T47D (cell line): ENCODE data around the gene SLC7A11.

Experiments used
- DNase-seq, 2 experiments: peaks; one replicate each; pipeline versions ENCODE4 v3.0.0 to v3.0.0-alpha.2; 2011 to 2012; ENCODE audit warnings: low read depth in 1 of 2, low spot score in 1 of 2
- JUND ChIP-seq: IDR thresholded peaks from 2 replicates; pipeline ENCODE4 v1.6.1; 2012; ENCODE audit warnings: low read depth
- in situ Hi-C: cut with HindIII; loops from 2 replicates; pipeline ENCODE4 v1.10.0; 2016; ENCODE audit warnings: low sequenced_read_pairs, low pct_unique_long_range_greater_than_20kb

Gene SLC7A11

DNA sequence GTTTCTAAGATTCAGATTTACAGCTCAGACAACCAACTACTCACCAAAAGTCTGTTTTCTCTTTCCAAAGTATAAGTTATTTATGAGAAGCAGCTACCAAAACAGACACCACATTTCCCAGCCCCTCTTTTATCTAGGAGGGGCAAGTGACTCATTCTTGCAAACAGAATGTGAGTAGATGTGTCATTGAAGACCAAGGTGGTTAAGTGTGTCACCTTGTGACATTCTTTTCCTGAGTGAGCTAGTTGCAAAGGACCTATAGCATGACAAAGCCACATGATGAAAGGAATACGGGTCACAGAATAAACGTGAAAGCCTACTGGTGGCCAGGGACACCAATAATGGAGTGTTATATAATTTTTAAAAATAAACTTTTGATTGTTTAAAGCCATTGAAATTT, 50.0 kb downstream of the SLC7A11 start:
- in situ Hi-C loops: no loop called here

GRCh38 chr4:138190452-138190858, 51.7 kb downstream of the SLC7A11 start:
- DNase-seq: no peak
- in situ Hi-C loops: no loop called here
- TF ChIP-seq JUND: no peak

More for the DNA sequence above, 50.0 kb downstream of the SLC7A11 start:
- DNase-seq: no peak
- TF ChIP-seq JUND: no peak

DNA sequence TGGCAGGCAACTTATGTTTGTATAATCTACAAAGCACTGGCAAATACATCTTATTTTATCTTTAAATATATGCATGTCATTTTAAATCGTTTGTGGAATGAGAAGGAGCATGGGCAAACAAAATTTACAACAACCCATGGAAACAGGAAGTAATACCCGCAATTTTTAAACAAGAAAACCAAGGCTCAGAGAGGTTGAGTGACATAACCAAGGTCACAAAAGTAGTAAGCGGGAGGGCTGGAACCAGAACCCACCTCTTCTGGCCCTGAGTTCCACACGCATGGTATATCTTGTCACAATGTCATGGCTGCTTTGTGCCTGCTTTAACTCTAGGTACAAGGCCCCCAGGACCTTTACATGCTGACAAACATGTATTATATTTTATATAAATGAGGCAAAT, 52.9 kb downstream of the SLC7A11 start:
- DNase-seq: no peak
- in situ Hi-C loops: no loop called here
- no peak for TF ChIP-seq JUND

DNA sequence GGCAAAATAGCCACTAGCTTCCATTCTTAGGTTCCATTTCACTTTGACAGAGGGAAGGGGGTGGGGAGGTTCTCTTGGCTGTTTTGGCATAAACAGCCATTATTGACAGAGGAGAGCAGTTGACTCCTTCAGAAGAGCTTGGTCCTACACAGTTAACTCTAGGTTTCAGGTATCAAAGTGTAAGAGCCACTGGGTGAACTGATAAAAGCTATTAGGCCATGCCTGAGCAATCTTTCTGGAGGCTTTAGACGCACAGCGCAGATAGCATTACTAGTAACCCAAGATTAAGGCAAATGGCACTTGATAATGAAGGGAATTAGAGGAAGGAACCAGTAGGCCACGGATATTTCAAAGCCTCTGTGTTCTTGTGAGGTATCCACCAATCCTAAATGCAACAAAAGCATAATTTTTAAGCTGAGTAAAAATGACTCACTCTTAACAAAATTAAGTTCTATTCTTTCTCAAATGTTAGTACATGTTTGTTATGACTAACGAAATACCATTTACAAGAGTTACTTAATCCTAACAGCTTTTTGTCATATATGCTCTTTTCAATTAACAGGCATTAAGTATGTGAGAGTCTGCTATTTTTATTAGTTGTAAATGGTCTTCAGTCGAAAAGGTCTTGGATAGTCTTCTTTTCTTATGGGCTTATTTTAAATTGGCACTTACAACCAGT, 53.6 kb downstream of the SLC7A11 start:
- TF ChIP-seq JUND: no peak
- DNase-seq: no peak
- in situ Hi-C loops: no loop called here

DNA sequence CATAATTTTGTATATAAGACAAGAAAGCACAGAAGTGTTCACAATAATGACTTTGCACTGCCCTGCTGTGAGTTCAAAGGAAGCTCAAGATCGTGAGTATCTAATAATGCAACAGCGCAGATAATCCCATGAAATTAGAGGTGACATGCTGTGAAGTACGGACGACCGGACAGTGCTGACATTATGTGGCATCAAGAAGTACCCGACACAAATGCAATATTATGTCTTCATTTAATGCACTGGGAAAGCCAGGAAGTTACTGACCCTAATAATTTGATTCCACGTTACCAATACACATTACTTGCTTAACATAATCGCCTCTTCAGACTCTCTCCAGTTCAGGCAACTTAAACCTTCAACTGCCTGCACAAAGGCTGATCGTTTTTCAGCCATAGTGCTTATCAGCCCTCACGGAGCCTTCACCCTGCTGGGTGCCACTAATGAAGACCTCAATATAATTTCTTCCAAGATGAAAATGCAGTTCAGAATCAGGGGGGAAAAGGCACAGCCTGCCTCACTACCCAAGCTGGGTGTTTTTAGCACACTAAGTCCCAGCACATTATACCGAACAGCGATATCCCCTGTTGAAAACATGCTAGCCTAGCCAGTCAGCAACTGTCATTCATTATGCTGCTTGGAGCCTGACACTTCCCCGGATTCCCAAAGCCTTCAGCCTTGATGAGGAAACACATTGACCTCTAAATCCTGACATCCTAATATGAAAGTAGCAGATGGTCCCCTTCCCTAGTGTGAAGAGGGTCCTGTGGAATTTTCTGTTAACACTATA, 56.1 kb downstream of the SLC7A11 start:
- in situ Hi-C loops: no loop called here
- DNase-seq: no peak
- no peak for TF ChIP-seq JUND

DNA sequence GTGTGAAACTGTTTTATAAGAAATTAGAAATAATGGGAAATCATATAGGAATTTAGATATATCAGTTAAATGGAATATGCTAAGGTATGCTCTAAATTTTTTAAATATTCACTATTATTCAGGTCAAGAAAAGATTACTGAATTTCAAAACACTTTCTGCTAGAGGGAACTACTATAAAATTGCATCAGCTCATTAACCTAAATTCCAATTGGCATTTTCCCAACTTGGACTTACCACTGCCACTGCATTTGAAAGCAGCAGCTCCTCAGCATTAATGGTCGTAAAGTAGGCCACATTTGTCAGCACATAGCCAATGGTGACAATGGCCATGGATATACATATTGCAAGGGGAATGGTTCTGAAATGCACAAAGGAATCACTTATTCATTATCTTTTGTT, 57.3 kb downstream of the SLC7A11 start:
- no peak for TF ChIP-seq JUND
- no peak for DNase-seq
- in situ Hi-C loops: no loop called here

DNA sequence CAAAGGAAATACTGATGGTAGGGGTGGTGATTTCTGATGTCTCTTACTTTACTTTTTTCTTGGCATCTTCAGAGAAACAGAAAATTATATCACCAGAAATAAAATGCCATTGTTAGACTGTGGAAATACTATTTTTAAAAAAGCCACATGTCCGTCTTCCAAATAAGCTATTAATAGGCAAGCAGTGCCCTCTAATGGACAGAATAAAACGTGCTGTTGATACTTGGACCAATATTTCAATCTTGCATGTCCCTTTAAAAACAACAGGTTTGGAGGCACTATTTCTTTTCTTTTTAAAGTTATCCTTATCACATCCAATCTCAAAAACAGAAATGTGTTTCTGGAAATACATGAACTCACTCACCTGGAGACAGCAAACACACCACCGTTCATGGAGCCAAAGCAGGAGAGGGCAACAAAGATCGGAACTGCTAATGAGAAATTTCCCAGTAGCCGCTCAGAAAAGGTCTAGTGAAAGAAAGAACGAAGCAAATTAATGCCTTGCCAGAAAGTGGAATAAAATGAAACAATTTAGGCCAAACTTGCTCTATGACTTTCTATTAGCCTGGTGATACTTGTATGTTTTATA, 59.2 kb downstream of the SLC7A11 start:
- in situ Hi-C loops: no loop called here
- peak; percentile 9 to 66 for DNase-seq
- TF ChIP-seq JUND: no peak

GRCh38 chr4:138181287-138181686, 60.9 kb downstream of the SLC7A11 start:
- no peak for DNase-seq
- in situ Hi-C loops: no loop called here

GRCh38 chr4:138178566-138178965, 63.6 kb downstream of the SLC7A11 start:
- no peak for TF ChIP-seq JUND
- DNase-seq: no peak
- in situ Hi-C loops: no loop called here

More at GRCh38 chr4:138181287-138181686, 60.9 kb downstream of the SLC7A11 start:
- no peak for TF ChIP-seq JUND

DNA sequence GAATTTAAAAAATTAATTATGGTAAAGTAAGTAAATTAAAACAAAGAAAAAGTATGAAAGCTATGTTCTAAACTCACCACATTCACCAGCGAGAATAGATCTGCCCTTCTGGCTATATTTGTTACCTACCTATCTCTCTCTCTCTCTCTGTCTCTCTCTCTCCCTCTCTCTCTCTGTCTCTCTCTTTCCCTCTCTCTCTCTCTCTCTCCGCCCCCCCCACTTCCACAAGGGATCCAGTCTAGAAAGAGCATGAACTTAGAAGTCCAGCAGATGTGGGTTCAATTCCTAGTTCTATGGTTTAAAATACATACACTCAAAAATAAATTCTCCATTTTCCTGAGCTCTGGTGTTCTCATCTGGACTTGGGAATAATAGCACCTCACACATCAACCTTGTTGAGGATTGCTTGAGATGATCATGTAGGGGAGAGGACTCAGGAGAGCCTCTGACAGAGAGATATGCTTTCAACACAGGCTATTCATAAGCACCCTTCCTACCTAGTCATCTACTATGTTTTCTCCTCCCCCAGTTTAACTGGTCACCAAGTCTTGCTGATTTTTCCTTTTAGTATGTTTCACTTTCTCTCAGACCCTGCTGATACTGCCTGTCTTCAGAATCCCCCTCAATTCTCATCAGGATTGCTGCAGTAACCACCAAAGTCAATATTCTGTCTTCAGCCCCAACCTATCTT, 64.7 kb downstream of the SLC7A11 start:
- DNase-seq: no peak
- TF ChIP-seq JUND: no peak
- in situ Hi-C loops: no loop called here

- in situ Hi-C loops: no loop called here
- TF ChIP-seq JUND: no peak
Observed at GRCh38 chr4:138174981-138175794, 67.0 kb downstream of the SLC7A11 start.

GRCh38 chr4:138164208-138164607, 77.9 kb downstream of the SLC7A11 start:
- no peak for DNase-seq
- in situ Hi-C loops: no loop called here
- no peak for TF ChIP-seq JUND

More at GRCh38 chr4:138174981-138175794, 67.0 kb downstream of the SLC7A11 start:
- no peak for DNase-seq
